DMS79 treated with DMSO at 0.1 percent for 48 hours (cell line): ENCODE results near the gene GRIA2.
"Not testable (repeated sequence)": the region's sequence is repeated elsewhere in the genome, so short reads cannot be mapped to it uniquely, and the experiment has no call there.

Source experiments
- DNase-seq: peaks from one replicate; lab custom pipeline; 2025; lab: John Stamatoyannopoulos, UW

Gene GRIA2

DNA sequence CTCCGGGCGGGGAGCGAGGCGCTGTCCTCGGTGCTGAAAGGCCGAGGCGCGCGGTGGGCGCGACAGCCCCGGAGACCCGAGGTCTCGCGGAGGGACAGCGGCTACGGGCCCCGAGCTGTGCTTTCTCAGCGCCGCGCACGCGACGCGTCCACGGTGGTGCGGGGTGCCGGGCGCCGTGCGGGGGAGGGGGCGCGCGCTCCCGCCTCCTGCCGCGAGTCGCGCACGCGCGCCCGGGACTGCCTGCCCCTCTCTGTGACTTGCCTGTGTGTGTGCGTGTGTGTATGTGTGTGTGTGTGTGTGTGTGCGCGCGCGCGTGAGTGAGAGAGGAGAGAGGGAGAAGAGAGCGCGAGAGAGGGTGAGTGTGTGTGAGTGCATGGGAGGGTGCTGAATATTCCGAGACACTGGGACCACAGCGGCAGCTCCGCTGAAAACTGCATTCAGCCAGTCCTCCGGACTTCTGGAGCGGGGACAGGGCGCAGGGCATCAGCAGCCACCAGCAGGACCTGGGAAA is at the start of gene GRIA2:
Gene GRIA2, plus strand, starts transcription at position 358 of the 511 bp plus-strand sequence. CDS start 315 bp downstream, outside the sequence.
- DNase-seq: peak; percentile 39

DNA sequence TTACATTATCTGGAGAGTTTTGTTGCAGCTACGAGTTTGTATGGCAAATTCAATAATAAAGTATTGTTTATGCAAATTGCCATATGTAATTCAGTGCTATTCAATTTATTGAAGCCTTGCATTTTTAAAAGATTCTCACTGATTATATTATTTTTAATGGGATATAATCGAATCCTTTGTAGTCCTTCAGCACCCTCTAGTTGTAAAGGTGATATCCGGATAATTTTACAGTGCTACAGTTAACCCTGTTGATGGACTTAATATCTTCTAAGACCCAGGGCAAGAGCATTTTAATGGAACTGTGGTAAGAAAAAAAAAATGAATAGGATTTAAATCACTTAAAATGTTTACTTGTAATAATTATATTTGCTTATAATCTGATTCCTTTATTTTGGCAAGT is 48.5 kb upstream of the GRIA2 start:
- no peak for DNase-seq

DNA sequence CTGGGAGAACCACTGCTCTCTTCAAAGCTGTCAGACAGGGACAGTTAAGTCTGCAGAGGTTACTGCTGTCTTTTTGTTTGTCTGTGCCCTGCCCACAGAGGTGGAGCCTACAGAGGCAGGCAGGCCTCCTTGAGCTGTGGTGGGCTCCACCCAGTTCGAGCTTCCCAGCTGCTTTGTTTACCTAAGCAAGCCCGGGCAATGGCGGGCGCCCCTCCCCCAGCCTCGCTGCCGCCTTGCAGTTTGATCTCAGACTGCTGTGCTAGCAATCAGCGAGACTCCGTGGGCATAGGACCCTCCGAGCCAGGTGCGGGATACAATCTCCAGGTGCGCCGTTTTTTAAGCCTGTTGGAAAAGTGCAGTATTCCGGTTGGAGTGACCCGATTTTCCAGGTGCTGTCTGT is 40.3 kb upstream of the GRIA2 start:
- DNase-seq: not testable (repeated sequence)

DNA sequence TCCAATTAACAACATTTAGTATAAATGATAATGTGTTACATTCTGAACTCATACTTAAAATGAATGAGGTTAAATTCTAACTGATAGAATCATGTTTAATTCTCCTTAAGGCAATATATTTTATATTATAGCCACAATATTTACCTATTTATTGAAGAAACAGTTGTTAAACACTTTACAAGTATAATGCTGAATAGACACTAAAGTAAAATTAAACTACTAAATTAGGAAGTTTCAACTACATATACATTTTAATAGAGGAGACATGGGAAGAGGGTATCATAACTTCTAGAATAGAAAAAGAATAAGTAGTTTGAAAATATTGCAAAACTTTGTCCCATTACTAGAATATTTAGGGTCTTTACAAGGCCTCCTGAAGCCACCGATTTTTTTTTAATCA is 36.2 kb upstream of the GRIA2 start:
- DNase-seq: no peak

DNA sequence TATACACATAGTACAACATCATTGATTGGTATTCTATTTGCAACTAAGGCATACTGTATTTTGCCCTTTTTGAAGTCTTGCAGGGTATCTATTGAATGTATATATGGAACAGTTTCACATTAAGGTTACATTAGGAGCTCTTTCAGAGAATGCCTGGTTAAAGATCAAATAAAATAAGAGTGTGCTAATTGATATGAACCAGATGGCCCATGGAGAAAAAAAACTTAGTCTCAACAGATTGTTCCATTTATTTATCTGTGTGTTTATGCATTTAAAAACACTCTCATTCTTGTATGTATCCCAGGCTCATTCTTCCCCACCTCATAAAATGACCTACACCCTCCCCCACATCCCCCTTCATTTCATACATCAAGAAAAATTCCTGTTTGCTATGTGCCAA is 35.2 kb upstream of the GRIA2 start:
- DNase-seq: no peak

DNA sequence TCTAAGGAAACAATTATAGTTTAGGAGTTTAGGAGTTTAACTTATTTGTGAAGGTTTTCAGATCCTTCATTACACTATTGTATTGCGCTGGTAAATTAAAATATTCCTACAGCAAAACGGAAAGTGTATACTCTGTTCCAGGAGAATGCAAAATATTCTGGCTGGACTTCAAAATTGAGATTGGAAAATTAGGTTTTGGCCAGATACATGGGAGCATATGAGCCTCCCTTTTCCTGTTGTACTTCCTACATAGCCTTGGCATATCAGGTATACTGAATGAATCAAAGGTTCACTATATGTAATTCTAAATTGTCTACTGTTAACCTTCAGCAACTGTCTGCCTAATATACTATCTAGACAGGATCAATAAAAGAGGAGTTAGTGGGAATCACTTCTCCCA is 25.2 kb upstream of the GRIA2 start:
- DNase-seq: no peak

DNA sequence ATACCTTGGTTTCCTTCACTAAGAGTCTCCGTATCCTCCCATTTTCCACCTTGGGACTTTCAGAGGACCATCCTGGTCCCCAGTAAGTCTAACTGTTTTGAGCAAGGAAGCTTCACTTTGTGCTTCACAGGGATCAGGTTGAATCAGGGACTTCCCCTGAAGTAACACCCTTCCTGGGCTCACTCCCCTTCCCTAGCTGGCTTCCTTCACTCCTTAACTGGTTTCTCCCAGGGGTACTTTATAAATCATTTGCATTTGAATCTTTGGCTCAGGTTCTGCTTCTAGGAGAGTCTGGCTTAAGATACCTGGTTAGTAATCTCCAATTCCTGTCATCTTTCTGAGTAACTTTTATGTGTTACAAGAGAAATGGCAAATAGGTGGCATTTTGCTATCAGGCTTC is 24.5 kb upstream of the GRIA2 start:
- DNase-seq: no peak

DNA sequence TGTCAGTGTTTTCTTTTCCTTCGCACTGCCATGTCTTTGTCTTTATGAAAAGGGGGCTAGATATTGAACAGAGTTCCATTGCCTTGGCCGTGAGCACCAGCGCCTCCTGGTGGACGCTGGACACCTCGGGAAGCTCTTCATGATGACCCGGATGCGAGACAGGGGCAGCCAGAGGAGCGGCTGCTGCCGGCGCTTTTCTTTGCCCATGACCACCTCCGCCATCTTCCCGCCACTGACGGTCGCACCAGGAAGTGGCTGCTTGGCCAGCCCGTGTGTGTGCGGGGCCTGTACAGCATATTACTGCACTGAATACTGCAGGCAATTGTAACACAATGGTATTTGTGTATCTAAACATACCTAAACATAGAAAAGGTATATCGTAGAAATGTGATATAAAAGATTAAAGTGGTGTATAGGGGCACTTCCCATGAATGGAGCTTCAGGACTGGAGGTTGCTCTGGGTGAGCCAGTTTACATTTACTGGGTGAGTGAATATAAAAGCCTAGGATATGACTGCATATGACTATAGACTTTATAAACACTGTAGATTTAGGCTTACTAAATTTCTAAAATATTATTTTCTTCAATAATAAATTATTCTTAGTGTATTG is 15.8 kb upstream of the GRIA2 start:
- no peak for DNase-seq

DNA sequence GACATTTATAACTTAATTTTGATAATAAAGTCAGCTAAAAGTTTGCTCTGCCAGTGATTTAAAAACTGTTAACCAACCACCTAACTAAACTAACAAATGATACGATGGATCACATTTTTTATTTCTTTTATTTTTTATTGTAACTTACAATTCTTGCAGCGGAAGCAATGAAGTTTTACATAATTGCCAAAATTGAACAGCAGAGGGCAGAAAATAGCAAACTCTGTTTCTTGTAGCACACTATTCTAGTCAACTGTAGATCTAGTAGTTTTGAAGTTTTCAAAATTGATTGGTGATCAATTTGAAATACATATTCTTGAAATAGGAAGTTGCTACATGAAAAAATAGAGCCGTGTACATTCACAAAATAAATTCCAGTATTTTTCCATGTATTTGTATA is 2.8 kb upstream of the GRIA2 start:
- no peak for DNase-seq

DNA sequence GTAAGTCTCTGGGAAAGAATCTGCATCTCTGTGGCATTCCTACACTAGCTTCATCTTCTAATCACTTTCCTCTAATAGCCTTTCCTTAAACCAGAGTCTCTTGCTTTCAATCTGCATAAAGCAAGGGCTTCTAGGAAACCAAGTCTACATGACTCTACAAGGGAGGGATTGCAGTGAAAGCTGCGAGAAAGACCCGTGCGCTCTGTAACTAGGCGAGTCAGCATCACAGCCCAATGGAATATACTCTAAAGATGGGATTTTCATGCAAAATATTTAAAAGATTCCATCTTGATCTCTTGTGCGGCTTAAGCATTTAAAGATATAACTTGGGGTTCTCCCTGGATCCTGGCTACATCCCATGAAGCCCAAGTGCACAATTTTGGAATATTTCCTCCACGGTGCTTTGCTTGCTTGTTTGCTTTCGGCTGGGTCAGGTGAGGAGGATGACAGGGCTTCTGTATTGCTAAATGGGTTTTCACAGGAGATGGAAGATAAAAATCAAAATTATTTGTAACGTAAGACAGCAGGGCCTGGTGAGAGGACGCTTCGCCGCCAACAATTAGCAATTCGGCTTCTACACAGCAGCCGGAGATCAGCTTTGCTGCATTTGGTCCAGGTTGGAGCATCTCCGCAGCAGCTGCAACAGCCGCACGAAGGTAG is 687 bp upstream of the GRIA2 start:
- no peak for DNase-seq

DNA sequence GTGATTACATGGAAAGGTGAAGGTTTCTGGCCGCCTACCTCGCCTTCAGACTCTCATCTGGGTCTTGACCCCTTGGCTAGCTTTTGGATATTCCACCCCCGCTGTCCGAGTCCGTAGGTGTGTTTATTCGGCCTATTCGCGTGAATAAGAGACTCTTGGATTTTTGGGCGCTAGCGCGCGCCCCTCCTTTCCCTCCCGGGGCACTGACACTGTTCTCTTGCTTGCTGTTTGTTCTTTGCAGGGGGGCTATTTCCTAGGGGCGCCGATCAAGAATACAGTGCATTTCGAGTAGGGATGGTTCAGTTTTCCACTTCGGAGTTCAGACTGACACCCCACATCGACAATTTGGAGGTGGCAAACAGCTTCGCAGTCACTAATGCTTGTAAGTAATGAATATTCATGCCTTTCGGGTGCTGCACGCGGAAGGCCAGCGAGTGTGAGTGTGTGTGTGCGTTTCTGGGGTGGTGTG is 932 bp downstream of the GRIA2 start:
- DNase-seq: no peak

DNA sequence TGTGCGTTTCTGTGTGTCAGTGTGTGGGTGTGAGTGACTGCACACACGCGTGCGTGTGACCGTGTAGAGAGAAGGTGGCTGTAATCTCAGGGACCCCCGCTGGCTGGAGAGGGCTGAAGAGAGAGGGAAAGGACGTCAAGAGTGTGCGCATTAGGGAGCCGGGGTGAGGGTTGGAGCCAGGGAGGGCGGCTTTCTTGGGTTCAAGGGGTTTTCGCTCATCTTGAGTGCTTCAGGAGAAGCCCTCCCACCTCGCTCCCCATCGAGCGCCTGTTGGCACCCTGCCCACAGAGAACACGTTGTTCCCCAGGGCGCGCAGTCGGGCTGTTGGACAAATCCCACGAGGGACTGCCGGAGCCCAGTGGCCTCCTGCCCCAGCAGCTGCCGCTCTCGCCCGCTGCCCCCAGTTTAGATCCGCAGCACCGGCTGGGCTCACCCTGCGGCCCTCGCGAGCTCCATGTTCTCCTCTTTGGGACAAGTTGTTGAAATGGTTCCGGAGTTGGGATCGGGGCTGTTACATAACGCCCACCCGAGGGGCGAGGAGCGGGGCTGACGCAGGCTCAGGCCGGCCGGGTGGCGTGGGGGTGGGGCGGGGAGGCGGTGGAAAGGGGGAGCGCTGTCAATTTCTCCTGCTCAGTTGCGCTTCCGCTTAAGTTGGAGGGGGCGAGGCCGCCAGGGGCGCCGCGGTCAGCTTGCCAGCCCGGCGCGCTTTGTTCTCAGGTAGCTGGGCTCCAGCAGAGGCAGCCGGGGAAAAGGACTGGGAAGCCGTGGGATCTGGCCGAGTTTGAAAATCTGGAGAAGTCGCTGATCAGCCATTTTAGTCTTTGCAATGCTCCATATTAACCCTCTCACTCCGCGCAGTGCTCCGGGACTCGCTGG is 1.6 kb downstream of the GRIA2 start:
- peak; percentile 58 for DNase-seq

DNA sequence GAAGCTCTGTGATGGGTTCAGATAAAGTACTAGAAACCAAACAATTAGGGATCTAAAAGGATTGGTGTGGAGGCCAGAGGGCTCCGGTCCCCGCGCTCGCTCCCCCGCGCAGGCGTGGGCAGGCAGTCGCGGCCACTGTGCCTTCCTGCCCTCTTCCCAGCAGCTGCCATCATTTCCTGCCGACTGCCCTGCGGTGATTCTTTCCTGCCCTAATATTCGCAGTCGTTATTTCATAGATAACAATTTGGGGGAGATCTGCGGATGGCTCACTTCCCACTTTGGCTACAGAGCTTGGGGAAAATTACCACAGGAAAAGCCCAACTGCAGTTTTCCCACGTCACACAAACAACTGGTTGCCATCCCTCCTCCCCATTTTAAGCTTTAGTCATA is 2.2 kb downstream of the GRIA2 start:
- DNase-seq: no peak

DNA sequence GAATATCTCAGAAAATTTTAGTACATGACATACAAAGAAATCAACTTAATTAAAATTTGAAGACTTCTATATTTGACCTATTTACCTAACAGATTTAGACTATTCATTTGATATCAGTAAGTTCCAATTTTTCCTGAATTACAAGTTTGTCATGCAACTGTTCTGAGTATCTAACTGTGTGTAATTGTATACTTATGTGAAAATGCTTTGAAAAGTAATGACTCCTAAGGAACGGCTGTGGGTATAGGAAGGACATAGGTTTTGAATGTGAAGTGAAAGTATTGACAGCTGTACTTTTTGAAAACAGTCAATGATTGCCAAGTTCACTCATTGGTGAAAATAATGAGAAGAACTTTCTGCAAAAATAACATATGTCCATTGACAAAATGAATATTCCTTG is 2.9 kb downstream of the GRIA2 start:
- DNase-seq: peak; percentile 29

DNA sequence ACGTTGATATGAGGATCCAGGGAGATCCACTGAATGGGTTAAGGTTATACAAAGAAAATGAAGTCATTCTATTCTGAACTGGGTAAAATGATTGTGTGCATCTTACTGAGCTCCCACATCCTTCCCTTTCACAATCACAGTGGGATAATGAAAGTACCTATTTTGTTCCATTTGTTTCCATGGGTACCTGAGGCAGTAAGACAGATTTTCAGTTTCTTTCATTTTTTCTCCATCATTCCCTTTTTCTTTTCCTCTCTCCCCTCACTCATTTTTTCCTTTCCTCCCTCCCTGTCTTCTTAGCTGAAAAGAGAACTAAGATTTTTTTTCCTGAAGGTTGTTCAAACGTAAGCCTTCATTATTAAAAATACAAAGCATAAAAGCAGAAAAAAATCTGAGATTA is 4.6 kb downstream of the GRIA2 start:
- peak; percentile 4 for DNase-seq

DNA sequence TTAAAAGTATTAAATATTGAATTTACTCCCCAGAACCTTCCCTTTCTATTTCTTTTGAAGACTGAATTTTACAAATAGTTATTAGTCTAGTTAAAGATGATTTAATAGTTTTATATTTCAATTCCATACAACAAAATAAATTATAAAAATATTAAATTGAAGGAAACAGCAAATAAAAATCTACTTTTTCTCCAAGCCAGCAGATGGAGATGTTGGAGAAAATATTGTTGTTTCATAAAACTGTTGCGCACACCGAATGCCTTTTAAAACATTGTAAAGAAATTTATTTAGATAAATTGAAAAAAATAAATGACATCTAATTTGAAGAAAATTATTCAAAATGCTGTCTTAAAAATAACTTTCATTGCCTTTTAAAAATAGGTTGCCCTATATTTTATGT is 5.5 kb downstream of the GRIA2 start:
- no peak for DNase-seq

DNA sequence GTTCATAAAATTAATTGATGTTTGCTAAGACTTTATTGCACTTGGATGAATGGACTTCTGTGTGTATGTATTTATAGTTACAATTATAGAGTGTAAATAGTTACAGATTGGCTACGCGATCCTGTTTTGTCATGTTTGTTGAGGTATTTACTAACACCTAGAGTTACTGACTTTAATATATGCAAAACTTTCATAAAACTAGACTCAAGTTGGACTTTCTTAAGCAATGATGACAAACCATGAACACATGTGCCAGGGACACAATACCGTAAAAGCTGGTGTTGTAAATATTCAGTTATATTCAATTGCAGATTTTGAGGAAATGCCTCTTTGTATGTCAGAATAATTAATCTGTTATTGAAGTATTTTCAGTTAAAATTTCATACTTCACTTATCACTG is 6.1 kb downstream of the GRIA2 start:
- DNase-seq: no peak

DNA sequence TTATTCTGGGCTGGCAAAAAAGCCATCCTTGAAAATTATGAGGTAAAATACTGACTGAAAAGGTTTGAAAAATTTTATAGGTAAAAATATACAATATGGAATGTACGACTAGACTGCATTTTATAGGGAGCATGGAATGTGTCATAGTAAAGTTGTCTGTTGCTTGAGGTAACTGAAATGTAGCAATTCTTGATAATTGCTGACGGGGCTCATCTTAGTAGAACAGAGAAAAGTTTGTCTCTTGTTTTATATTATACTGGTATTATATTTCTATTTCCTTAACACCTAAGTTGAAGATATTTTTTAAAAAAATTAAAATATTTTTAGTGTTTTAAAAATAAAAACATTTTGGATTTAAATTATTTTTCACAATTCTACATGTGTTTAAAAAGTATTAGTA is 11.0 kb downstream of the GRIA2 start:
- no peak for DNase-seq

DNA sequence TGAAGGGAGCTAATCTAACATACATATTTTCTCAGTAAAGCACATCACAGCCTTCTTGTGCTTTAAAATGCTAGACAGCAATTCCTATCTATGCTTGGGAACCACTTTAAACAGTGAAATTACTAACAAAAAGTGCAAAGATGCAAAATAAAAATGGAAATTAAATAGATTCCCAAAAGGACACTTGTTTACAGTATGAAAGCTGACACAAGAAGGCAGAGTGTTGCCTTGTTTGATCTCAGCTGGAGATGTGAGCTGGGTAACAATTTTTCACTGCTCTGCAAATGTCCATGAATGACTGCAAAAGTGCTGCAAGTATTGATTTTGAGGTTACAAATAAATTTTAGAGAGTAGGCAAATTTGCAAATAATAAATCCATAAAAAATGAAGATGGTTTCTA is 22.3 kb downstream of the GRIA2 start:
- no peak for DNase-seq

DNA sequence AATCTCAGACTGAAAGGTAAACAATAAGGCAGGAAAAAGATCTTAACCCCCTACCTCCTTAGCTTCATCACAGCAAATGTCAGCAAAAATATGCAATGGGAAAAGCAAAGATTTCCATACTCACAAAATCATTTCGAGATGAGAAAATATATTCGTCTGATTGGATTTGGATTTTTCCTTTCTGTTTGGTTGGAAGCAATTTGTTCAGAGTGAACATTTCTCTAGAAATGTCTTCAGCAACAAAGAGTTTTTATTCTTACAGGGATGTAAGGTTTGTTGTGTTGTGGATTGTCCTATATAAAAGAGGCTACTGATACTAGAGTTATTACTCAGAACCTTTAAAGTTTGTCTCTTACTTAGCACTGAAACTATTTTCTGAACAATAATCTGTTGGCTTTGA is 23.8 kb downstream of the GRIA2 start:
- DNase-seq: no peak

DNA sequence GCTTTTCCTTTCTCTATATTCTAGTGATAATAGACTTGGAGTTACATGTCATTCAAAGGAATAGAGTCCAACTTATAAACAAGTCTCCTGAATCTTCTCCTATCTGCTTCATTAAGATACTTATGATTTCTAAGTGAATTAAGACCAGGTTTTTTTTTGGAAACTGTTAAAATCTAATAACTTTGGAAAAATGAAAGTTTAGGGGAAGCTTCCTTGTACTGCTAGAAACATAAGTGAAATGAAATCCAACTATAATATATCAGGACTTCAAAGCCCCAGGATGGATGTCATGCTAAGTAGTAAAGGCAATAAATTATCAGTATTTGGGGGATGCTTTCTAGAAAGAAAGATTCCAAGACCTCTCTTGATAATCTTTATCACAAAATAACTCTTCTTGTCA is 24.8 kb downstream of the GRIA2 start:
- DNase-seq: no peak

DNA sequence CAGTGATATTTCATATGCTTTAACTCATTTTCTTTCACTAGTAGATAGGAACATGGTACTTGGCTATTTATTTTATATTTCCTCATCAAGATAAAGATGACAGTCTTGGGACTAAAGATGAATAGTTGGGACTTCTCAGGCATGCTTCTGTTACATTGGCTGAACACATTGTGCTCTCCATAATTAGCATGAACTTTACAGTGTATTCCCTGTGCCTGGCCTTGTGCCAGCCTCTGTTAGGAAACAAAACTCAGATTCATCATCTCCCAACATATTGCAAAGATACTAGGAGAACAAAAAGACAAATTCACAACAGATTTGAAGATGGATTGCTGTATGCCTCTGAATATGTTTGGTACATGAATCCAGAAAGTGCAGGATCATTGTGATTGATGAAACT is 26.4 kb downstream of the GRIA2 start:
- no peak for DNase-seq

DNA sequence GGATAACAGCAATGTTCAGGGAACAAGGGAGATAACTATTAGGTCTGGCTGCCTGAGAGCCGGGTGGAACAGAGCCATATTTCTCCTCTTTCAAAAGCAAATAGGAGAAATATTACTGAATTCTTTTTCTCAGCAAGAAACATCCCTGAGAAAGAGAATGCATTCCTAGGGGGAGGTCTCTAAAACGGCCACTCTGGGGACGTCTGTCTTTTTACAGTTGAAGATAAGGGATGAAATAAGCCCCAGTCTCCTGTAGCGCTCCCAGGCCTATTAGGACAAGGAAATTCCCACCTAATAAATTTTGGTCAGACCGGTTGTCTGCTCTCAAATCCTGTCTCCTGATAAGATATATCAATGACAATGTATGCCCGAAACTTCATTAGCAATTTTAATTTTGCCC is 37.6 kb downstream of the GRIA2 start:
- DNase-seq: not testable (repeated sequence)
